HG03139 (cell line): ENCODE data around the gene MEFV.
"Not testable (repeated sequence)": the region's sequence is repeated elsewhere in the genome, so short reads cannot be mapped to it uniquely, and the experiment has no call there.

Source experiments
- ATAC-seq: cut with Tn5 transposase; IDR thresholded peaks from one replicate; pipeline ENCODE4 v1.9.1; 2021; ENCODE audit not compliant: unreplicated experiment

Gene MEFV

GRCh38 chr16:3270718-3271117, 14.3 kb upstream of the MEFV start:
- not testable (repeated sequence) for ATAC-seq

GRCh38 chr16:3268294-3268693, 11.9 kb upstream of the MEFV start:
- ATAC-seq = no peak

- no peak for ATAC-seq
Observed at GRCh38 chr16:3266873-3267537, 10.6 kb upstream of the MEFV start.

GRCh38 chr16:3264137-3265036, 8.0 kb upstream of the MEFV start:
- peak; percentile 74 for ATAC-seq

- ATAC-seq = no peak
Observed at GRCh38 chr16:3262517-3262916, 6.1 kb upstream of the MEFV start.

- ATAC-seq = no peak
Observed at GRCh38 chr16:3259836-3260235, 3.4 kb upstream of the MEFV start.

GRCh38 chr16:3256866-3257465, 533 bp upstream of the MEFV start:
- no peak for ATAC-seq

- ATAC-seq = no peak
Observed at GRCh38 chr16:3254309-3254708, 2.1 kb downstream of the MEFV start.

- no peak for ATAC-seq
Observed at GRCh38 chr16:3252967-3253366, 3.5 kb downstream of the MEFV start.

GRCh38 chr16:3249451-3249850, 7.0 kb downstream of the MEFV start:
- no peak for ATAC-seq

- ATAC-seq = no peak
Observed at GRCh38 chr16:3249020-3249419, 7.4 kb downstream of the MEFV start.

GRCh38 chr16:3248596-3248995, 7.8 kb downstream of the MEFV start:
- no peak for ATAC-seq

GRCh38 chr16:3246876-3247275, 9.6 kb downstream of the MEFV start:
- ATAC-seq = no peak

GRCh38 chr16:3246002-3246401, 10.4 kb downstream of the MEFV start:
- no peak for ATAC-seq

GRCh38 chr16:3243882-3244281, 12.6 kb downstream of the MEFV start:
- no peak for ATAC-seq

GRCh38 chr16:3242709-3243108, 13.7 kb downstream of the MEFV start:
- ATAC-seq = no peak

- no peak for ATAC-seq
Observed at GRCh38 chr16:3241761-3242160, 14.7 kb downstream of the MEFV start.

- no peak for ATAC-seq
Observed at GRCh38 chr16:3235856-3236669, 20.4 kb downstream of the MEFV start.

- peak; percentile 88 for ATAC-seq
Observed at GRCh38 chr16:3234857-3235561, 21.4 kb downstream of the MEFV start, which contains the start of gene ZNF200. ZNF200 (minus strand) TSS chr16:3235158; CDS start chr16:3233755, 1,403 bp downstream.

GRCh38 chr16:3234543-3234856, 21.9 kb downstream of the MEFV start:
- no peak for ATAC-seq
